ENCODE data around the gene ZBTB14.

Gene ZBTB14

GRCh38 chr18:5295231-5295920 lies at the start of gene ZBTB14:
Gene ZBTB14, minus strand, starts transcription at chr18:5295726. Its CDS starts 2,480 bp downstream, at chr18:5293246.
- peak; percentile 58 for DNase-seq (ENCODE audit: low read depth)

GRCh38 chr18:5339202-5339834 lies 43.8 kb upstream of the ZBTB14 start:
- DNase-seq (ENCODE audit: low read depth) = no peak

- no peak for DNase-seq (ENCODE audit: low read depth)
Observed at GRCh38 chr18:5334456-5335075, 39.0 kb upstream of the ZBTB14 start.

- no peak for DNase-seq (ENCODE audit: low read depth)
Observed at GRCh38 chr18:5318061-5318700, 22.7 kb upstream of the ZBTB14 start.

- DNase-seq (ENCODE audit: low read depth) = no peak
Observed at GRCh38 chr18:5317186-5317585, 21.7 kb upstream of the ZBTB14 start.

- no peak for DNase-seq (ENCODE audit: low read depth)
Observed at GRCh38 chr18:5315838-5316237, 20.3 kb upstream of the ZBTB14 start.

GRCh38 chr18:5311301-5311989 lies 15.9 kb upstream of the ZBTB14 start:
- DNase-seq (ENCODE audit: low read depth) = no peak

GRCh38 chr18:5309888-5310470 lies 14.5 kb upstream of the ZBTB14 start:
- DNase-seq (ENCODE audit: low read depth) = no peak

GRCh38 chr18:5305835-5306234 lies 10.3 kb upstream of the ZBTB14 start:
- no peak for DNase-seq (ENCODE audit: low read depth)

GRCh38 chr18:5304232-5304631 lies 8.7 kb upstream of the ZBTB14 start:
- DNase-seq (ENCODE audit: low read depth) = no peak

GRCh38 chr18:5303636-5304035 lies 8.1 kb upstream of the ZBTB14 start:
- no peak for DNase-seq (ENCODE audit: low read depth)

GRCh38 chr18:5302606-5303005 lies 7.1 kb upstream of the ZBTB14 start:
- DNase-seq (ENCODE audit: low read depth) = no peak

- DNase-seq (ENCODE audit: low read depth) = no peak
Observed at GRCh38 chr18:5300476-5301010, 5.0 kb upstream of the ZBTB14 start.

GRCh38 chr18:5298156-5298852 lies 2.8 kb upstream of the ZBTB14 start:
- no peak for DNase-seq (ENCODE audit: low read depth)

GRCh38 chr18:5297597-5297996 lies 2.1 kb upstream of the ZBTB14 start:
- no peak for DNase-seq (ENCODE audit: low read depth)

GRCh38 chr18:5296706-5297320 lies 1.3 kb upstream of the ZBTB14 start:
- DNase-seq (ENCODE audit: low read depth) = peak; percentile 62

- peak; percentile 96 for DNase-seq (ENCODE audit: low read depth)
Observed at GRCh38 chr18:5295981-5296705, 617 bp upstream of the ZBTB14 start.

GRCh38 chr18:5294457-5295230 lies 882 bp downstream of the ZBTB14 start:
- DNase-seq (ENCODE audit: low read depth) = peak; percentile 48

- no peak for DNase-seq (ENCODE audit: low read depth)
Observed at GRCh38 chr18:5294113-5294456, 1.4 kb downstream of the ZBTB14 start.
